ENCODE data around the gene OGA.

Gene OGA

DNA sequence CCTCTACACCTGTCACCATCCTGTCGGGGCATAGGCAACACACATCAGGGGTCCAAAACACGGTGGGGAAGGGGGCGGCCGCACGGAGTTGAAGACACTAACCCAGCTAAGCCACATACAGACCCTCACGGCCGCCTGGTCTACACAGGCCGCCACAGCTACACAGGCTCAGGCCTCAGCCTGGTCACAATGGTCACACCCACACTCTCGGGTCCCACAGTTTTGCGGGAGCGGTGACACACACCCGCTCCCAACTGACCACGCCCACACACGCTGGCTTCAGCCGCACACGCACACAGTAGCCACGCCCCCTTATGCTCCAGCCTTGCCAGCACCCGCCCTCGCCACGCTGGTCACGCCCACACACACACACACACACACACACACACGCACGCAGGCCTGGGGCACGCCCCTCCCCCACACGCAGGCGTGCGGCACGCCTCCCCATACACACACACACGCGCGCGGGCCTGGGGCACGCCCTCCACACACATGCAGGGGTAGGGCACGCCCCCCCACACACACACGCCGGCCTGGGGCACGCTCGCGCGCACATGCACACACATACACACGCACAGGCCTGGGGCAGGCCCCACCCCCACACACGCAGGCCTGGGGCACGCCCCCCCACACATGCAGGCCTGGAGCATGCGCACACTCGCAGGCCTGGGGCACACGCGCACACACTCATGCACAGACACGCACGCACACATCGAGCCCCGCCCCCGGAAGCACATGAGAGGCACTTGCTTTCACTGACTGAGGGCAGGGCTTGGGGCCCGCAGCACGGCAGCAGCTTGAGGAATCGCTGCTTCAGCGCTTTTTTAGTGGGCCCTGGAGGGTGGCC is 12.3 kb upstream of the OGA start:
- peak overlapping the region; percentile 51 to 57 for H3K4me3 ChIP-seq (replicated peaks in 1 of 2; ENCODE audit: low read depth in 2 of 2, low read length in 2 of 2)
- TF ChIP-seq, protein P1, sequence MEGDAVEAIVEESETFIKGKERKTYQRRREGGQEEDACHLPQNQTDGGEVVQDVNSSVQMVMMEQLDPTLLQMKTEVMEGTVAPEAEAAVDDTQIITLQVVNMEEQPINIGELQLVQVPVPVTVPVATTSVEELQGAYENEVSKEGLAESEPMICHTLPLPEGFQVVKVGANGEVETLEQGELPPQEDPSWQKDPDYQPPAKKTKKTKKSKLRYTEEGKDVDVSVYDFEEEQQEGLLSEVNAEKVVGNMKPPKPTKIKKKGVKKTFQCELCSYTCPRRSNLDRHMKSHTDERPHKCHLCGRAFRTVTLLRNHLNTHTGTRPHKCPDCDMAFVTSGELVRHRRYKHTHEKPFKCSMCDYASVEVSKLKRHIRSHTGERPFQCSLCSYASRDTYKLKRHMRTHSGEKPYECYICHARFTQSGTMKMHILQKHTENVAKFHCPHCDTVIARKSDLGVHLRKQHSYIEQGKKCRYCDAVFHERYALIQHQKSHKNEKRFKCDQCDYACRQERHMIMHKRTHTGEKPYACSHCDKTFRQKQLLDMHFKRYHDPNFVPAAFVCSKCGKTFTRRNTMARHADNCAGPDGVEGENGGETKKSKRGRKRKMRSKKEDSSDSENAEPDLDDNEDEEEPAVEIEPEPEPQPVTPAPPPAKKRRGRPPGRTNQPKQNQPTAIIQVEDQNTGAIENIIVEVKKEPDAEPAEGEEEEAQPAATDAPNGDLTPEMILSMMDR (IDR thresholded peaks at IDR 0.05; ENCODE audit: low read depth, low read length), result no peak
- DNase-seq (ENCODE audit: low read depth in 2 of 2), result peak; percentile 87 to 92

DNA sequence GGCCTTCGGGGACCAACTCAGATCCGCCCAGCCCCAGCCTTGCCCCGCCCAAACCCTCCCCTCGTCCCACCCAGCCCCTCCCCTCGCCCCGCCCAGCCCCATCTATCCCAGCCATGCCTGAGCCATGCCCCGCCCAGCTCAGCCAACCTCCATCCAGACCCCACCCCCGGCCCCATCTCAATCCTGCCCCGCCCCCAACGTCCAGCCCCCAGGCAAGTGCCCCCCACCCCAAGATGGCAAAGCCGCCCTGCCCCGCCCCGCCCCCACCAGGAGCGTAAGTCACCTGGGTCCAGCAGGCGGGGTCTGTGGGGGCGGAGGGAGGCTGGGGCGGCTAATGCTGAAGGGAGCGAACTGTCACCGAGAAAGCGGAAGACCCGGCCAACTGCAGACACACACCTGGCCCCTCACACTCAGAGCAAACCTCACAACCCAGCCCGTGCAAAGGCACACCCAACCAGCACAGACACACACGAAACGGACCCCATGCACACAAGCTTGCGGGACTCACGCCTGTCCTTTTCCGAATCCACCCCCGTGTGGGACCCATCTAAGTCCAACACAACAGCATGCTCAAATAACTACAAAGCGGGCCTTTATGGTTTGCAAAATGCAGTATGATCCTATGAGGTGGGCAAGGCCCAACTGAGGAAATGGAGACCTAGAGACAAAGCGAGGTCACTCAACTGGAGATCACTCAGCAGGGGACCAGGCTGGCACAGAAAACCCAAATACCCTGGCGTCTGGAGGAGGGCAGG is 11.5 kb upstream of the OGA start:
- peak in 1 of 2 donors; percentile 36 for DNase-seq (ENCODE audit: low read depth in 2 of 2)
- H3K4me3 ChIP-seq (replicated peaks in 1 of 2; ENCODE audit: low read depth in 2 of 2, low read length in 2 of 2), result peak overlapping the region; percentile 51 to 57
- TF ChIP-seq, protein P1 (IDR thresholded peaks at IDR 0.05; ENCODE audit: low read depth, low read length), result no peak

DNA sequence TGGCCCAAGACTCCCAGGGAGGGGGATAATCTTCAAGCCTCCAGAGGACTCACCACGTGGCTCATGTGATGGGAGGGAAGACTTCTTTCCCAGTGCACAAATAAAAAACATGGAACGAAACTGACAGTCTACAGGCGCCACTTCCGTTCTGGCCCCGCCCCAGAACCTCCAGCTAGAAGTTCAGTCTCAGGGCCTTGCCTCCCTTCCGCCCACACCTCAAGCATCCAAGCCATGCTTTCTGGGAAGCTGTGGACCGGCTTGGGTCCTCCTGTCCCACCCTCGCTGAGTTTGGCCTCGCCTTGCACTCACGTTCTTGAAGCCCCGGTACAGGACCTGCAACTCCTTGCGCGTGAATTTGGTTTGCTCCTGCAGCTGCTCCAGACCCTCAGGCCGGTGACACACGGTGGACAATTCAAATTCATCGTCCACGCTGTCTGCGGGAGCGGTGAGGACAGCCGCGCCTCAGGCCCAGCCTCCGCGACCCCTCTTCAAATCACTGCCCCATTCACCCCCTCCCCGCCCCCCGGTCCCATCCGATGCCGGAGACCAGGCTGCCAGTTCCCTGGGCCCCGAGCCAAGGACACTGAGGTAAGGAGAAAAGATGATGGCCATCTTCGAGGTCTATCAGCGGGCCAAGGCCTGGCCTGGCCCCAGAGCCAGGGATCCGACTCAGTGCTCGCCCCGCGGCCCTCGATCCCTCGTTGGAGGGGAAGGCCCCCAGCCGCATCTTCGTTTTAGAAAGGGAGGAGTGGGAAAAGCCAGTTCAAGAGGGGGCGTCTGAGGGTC is 10.7 kb upstream of the OGA start:
- DNase-seq (ENCODE audit: low read depth in 2 of 2), result no peak
- TF ChIP-seq, protein P1 (IDR thresholded peaks at IDR 0.05; ENCODE audit: low read depth, low read length), result no peak
- peak overlapping the region in 1 of 2 donors; percentile 28 for H3K4me3 ChIP-seq (replicated peaks in 1 of 2; ENCODE audit: low read depth in 2 of 2, low read length in 2 of 2)

DNA sequence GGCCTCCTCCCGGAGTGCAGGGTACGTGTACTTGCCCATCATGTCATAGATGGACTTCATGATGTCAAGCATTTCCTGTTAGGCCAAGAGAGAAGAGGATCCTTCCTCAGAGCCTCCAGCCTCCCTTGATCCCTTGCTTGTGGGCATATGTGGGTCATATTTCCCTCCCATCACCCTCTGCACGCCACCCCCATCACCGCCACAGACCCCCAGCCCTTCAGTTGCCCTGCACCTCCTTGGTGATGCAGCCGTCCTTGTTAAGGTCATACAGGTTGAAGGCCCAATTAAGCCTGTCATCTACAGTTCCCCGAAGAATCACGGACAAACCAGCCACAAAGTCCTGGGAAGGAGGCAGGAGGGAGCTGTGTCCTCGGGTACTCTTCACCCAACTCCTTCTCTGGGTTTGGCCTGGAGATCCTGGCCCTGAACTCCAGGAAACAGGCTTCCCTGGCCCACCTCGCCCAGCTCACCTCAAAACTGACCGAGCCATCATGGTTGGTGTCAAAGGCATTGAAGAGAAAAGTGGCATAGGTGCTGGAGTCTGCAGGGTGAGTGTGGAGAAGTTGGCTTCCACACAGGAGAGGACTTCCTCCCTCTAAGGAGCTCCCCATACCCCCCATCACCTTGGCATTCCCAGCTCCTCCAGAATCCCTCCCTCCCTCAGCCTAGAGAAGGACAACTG is 9.8 kb upstream of the OGA start:
- no peak for DNase-seq (ENCODE audit: low read depth in 2 of 2)
- TF ChIP-seq, protein P1 (IDR thresholded peaks at IDR 0.05; ENCODE audit: low read depth, low read length), result no peak

DNA sequence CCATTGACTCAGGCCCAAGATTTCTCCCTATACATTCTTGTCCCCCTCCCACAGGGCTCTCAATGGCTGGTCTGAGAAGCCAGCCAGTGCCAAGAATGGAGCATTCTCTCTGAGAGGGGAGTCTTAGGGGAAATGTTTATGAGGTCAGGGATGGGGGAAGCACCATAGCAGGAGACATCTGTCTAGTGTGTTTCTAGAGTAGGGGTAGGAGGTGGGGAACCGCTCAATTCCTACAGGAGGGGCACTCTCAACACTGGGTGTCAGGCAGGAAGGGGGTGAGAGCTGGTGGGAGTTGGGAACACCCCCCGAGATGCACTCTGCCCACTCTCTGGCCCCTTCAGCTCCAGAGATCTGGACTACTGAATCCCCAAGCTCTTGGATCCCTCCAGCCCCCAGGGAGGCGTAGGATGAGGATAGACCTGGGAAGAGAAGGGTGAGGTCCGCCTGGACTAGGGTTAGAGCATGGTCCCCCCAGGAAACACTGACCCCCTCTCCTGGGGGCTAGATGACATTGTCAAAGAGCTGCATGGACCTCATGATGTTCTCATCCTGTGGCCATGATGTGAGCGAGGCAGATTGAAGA is 8.7 kb upstream of the OGA start:
- TF ChIP-seq, protein P1 (IDR thresholded peaks at IDR 0.05; ENCODE audit: low read depth, low read length), result no peak
- DNase-seq (ENCODE audit: low read depth in 2 of 2), result no peak
- no peak overlapping the region for H3K4me3 ChIP-seq (replicated peaks in 1 of 2; ENCODE audit: low read depth in 2 of 2, low read length in 2 of 2)

More for the DNA sequence above, 9.8 kb upstream of the OGA start:
- H3K4me3 ChIP-seq (replicated peaks in 1 of 2; ENCODE audit: low read depth in 2 of 2, low read length in 2 of 2), result no peak overlapping the region

DNA sequence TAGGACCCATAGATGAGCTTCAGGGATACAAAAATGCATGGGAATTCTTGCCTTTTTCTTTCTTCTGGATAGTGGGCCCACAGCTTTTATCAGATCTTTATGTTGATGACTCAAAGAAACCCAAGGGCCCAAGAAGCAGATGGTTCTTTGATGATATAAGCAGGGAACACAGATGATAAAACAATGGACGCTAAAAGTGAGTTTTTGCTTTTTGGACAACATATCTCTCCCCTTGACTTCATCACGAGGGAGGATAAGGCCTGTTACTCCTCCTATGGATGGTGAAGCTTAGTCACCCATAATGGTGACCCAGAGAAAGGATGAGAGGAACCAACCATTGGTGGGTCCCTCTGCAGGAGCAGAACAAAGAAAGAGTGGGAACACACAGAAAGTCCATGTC is 6.5 kb upstream of the OGA start:
- no peak overlapping the region for H3K4me3 ChIP-seq (replicated peaks in 1 of 2; ENCODE audit: low read depth in 2 of 2, low read length in 2 of 2)
- DNase-seq (ENCODE audit: low read depth in 2 of 2), result no peak
- TF ChIP-seq, protein P1 (IDR thresholded peaks at IDR 0.05; ENCODE audit: low read depth, low read length), result no peak

Data from cardiac fibroblast (primary cell).